Tibial nerve (tissue), 4 donors: ENCODE data around the gene BICD1.

Experiments
- EP300 ChIP-seq, 2 donors: sonication (generic); formaldehyde crosslinking; IDR thresholded peaks; one replicate each; pipeline ENCODE4 v1.6.1; 2017; ENCODE audit warnings: antibody characterized with exemption in 2 of 2, mild to moderate bottlenecking in 1 of 2
- POLR2A ChIP-seq, 2 donors: fragments of 450-650 bp; IDR thresholded peaks; one replicate each; pipeline ENCODE4 v1.6.1; 2017; ENCODE audit warnings: antibody characterized with exemption in 2 of 2, mild to moderate bottlenecking in 2 of 2, moderate library complexity in 2 of 2
- TF ChIP-seq, protein P1 (sequence below), 5 experiments: fragments of 200-600 bp in 3 of 5; fragments of 450-650 bp in 2 of 5; sonication (generic) in 3 of 5; IDR thresholded peaks; one replicate each; pipeline ENCODE4 v1.5.1; 2016 to 2019; ENCODE audit warnings: antibody characterized with exemption in 5 of 5, mild to moderate bottlenecking in 3 of 5, moderate library complexity in 2 of 5

- TF ChIP-seq, protein P1, sequence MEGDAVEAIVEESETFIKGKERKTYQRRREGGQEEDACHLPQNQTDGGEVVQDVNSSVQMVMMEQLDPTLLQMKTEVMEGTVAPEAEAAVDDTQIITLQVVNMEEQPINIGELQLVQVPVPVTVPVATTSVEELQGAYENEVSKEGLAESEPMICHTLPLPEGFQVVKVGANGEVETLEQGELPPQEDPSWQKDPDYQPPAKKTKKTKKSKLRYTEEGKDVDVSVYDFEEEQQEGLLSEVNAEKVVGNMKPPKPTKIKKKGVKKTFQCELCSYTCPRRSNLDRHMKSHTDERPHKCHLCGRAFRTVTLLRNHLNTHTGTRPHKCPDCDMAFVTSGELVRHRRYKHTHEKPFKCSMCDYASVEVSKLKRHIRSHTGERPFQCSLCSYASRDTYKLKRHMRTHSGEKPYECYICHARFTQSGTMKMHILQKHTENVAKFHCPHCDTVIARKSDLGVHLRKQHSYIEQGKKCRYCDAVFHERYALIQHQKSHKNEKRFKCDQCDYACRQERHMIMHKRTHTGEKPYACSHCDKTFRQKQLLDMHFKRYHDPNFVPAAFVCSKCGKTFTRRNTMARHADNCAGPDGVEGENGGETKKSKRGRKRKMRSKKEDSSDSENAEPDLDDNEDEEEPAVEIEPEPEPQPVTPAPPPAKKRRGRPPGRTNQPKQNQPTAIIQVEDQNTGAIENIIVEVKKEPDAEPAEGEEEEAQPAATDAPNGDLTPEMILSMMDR (IDR thresholded peaks at IDR 0.05): no peak
- TF ChIP-seq POLR2A (IDR thresholded peaks at IDR 0.05): no peak
- TF ChIP-seq EP300 (IDR thresholded peaks at IDR 0.05): no peak
Measured at GRCh38 chr12:32254260-32254956, 147.8 kb downstream of the BICD1 start.
